GM12864 (cell line): ENCODE data around the gene ACSF2.

Experiments
- DNase-seq: peaks from one replicate; pipeline ENCODE4 v3.0.0-alpha.2; 2011; ENCODE audit warnings: low read depth
- H3K4me3 ChIP-seq: 2 replicates; pipeline ENCODE4 v1.5.1; 2011; ENCODE audit warnings: mild to moderate bottlenecking, low read depth, low read length, control low read depth
- CTCF ChIP-seq: IDR thresholded peaks from 2 replicates; pipeline ENCODE4 v1.5.1; 2011; ENCODE audit warnings: low read depth, mild to moderate bottlenecking, moderate library complexity, low read length, control low read depth, inconsistent platforms; ENCODE audit errors: missing control alignments

The ACSF2 gene

GRCh38 chr17:50460831-50461526, 35.0 kb downstream of the ACSF2 start:
- no peak overlapping the region for H3K4me3 ChIP-seq
- DNase-seq = no peak
- no peak for TF ChIP-seq CTCF

DNA sequence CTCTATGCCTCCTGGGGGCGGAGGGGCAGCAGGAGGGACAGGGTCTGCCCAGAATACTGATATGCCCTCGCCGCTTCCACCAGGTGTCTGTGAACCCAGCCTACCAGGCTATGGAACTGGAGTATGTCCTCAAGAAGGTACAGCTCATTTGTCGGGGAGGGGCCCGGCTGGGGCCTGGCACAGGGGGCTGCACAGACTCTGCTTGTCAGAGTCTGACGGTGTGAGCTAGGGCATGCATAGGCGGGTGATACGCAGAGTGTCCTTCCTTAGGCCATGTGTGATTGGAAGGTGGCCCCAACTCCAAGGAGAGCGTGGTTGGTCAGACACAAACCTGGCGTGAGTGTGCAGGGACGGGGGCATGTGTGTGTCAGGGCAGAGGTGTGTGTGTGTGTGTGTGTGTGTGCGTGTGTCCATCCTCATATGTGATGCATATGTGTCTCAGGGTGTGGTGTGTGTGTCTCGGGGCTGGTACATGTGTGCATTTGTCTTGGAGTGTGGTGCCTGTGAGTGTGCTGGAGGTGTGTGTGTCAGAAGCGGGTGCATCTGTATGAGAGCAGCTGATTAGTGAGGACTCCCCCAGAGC, 35.6 kb downstream of the ACSF2 start:
- no peak overlapping the region for H3K4me3 ChIP-seq
- DNase-seq = no peak
- TF ChIP-seq CTCF = no peak

DNA sequence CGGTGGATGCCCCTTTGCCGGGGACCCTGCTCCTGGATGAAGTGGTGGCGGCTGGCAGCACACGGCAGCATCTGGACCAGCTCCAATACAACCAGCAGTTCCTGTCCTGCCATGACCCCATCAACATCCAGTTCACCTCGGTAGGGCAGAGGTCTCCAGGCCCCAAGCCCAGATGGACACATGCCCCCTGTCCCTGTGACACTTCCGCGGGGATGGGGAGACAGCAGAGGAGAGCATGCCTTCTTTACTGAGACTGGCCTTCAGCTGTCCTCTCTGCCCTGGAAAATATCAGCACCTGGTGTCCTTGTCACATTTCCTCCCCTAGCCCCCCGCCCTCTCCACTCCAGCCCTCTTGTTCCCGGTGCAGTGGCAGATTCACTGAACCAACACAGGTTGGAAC, 36.4 kb downstream of the ACSF2 start:
- no peak overlapping the region for H3K4me3 ChIP-seq
- DNase-seq = no peak
- no peak for TF ChIP-seq CTCF

GRCh38 chr17:50464121-50464520, 38.1 kb downstream of the ACSF2 start:
- H3K4me3 ChIP-seq = no peak overlapping the region
- DNase-seq = no peak
- no peak for TF ChIP-seq CTCF

DNA sequence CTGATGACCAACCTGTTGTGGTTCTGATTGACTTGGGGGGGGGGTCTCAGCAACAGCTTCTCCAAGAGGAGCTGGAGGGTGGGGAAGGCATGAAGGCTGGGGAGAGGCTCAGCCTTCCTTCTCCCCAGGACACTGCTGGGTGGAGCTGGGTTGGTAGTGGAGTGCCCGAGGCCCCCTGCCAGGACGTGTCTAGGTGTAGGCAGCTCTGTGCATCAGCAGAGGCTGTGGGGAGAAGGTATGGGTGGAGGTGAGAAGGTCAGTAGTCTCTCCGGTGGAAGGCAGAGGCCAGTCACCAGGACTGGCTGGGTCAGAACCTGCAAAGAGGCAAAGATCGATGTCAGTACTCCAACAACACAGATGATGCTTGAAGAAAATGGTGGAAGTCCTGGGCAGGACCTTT, 38.7 kb downstream of the ACSF2 start:
- no peak for TF ChIP-seq CTCF

GRCh38 chr17:50465171-50465570, 39.2 kb downstream of the ACSF2 start:
- no peak for TF ChIP-seq CTCF

More for the DNA sequence above, 38.7 kb downstream of the ACSF2 start:
- no peak overlapping the region for H3K4me3 ChIP-seq
- DNase-seq = no peak

GRCh38 chr17:50465635-50466034, 39.6 kb downstream of the ACSF2 start:
- no peak overlapping the region for H3K4me3 ChIP-seq
- DNase-seq = no peak

More at GRCh38 chr17:50465171-50465570, 39.2 kb downstream of the ACSF2 start:
- no peak for DNase-seq
- no peak overlapping the region for H3K4me3 ChIP-seq

More at GRCh38 chr17:50465635-50466034, 39.6 kb downstream of the ACSF2 start:
- no peak for TF ChIP-seq CTCF
